Neural cell (in vitro differentiated cells): ENCODE results near the gene SPRING1. TPM values are rescaled to one million over a fixed set of nuclear protein-coding genes. Genes with fewer than 3 reads are reported as not detected.

Experiments
- H2AFZ ChIP-seq: fragments of 200-600, 300-800 bp; sonication (generic), shearing (Covaris generic); 2 replicates; pipeline ENCODE4 v1.6.0; 2014; ENCODE audit warnings: low read depth, mild to moderate bottlenecking, antibody characterized with exemption, low read length, moderate library complexity
- H3F3A ChIP-seq: fragments of 200-600 bp; shearing (Covaris generic); 2 replicates; pipeline ENCODE4 v1.6.1; 2016; ENCODE audit warnings: mild to moderate bottlenecking, moderate library complexity, mixed read lengths, antibody characterized with exemption, low read length; ENCODE audit not compliant: insufficient read depth, poor library complexity, severe bottlenecking
- H3K27ac ChIP-seq: fragments of 200-600, 300-800 bp; sonication (generic), shearing (Covaris generic); 2 replicates; pipeline ENCODE4 v1.5.1; 2014; ENCODE audit warnings: mild to moderate bottlenecking, low read length, moderate library complexity
- H3K27me3 ChIP-seq: fragments of 300-800, 200-600 bp; sonication (generic), shearing (Covaris generic); 2 replicates; pipeline ENCODE4 v1.6.0; 2014; ENCODE audit warnings: mild to moderate bottlenecking, low read depth, low read length, moderate library complexity; ENCODE audit not compliant: insufficient read depth
- H3K36me3 ChIP-seq: fragments of 300-800, 200-600 bp; sonication (generic), shearing (Covaris generic); 2 replicates; pipeline ENCODE4 v1.5.1; 2014; ENCODE audit warnings: mild to moderate bottlenecking, antibody characterized with exemption, low read length, moderate library complexity; ENCODE audit not compliant: insufficient read depth
- H3K4me2 ChIP-seq: fragments of 300-800, 200-600 bp; sonication (generic), shearing (Covaris generic); 2 replicates; pipeline ENCODE4 v1.6.0; 2014; ENCODE audit warnings: mild to moderate bottlenecking, low read length
- H3K4me3 ChIP-seq: fragments of 300-800, 200-600 bp; sonication (generic), shearing (Covaris generic); 2 replicates; pipeline ENCODE4 v1.5.1; 2014; ENCODE audit warnings: mild to moderate bottlenecking, low read length, moderate library complexity
- H3K79me2 ChIP-seq: fragments of 200-600 bp; shearing (Covaris generic); replicated peaks from 2 replicates; pipeline ENCODE4 v1.6.0; 2014; ENCODE audit warnings: mild to moderate bottlenecking, low read length, moderate library complexity; ENCODE audit not compliant: insufficient read depth
- H3K9ac ChIP-seq: fragments of 300-800, 200-600 bp; sonication (generic), shearing (Covaris generic); 2 replicates; pipeline ENCODE4 v1.6.1; 2016; ENCODE audit warnings: mild to moderate bottlenecking, low read length, mixed read lengths
- H3K9me2 ChIP-seq: fragments of 200-600 bp; shearing (Covaris generic); 2 replicates; pipeline ENCODE4 v1.6.1; 2016; ENCODE audit warnings: mild to moderate bottlenecking, low read length, mixed read lengths; ENCODE audit not compliant: insufficient read depth
- H3K9me3 ChIP-seq: fragments of 200-600, 300-800 bp; sonication (generic), shearing (Covaris generic); 2 replicates; pipeline ENCODE4 v1.6.1; 2016; ENCODE audit warnings: mild to moderate bottlenecking, mixed run types, low read length, moderate library complexity, mixed read lengths
- H4K20me1 ChIP-seq: fragments of 200-600 bp; shearing (Covaris generic); 2 replicates; pipeline ENCODE4 v1.6.1; 2016; ENCODE audit warnings: mild to moderate bottlenecking, mixed run types; ENCODE audit not compliant: insufficient read depth
- EP300 ChIP-seq: fragments of 450-650 bp; conservative IDR thresholded peaks from 2 replicates; pipeline ENCODE4 v1.6.1; 2014; ENCODE audit warnings: antibody characterized with exemption, mild to moderate bottlenecking, moderate library complexity; ENCODE audit not compliant: poor library complexity, severe bottlenecking
- EZH2 ChIP-seq: fragments of 200-600, 300-800 bp; shearing (Covaris generic), sonication (generic); IDR thresholded peaks from 2 replicates; pipeline ENCODE4 v1.6.1; 2014; ENCODE audit warnings: antibody characterized with exemption, low read length, borderline replicate concordance, mild to moderate bottlenecking; ENCODE audit not compliant: insufficient read depth, poor library complexity, severe bottlenecking
- MXI1 ChIP-seq: fragments of 450-650 bp; conservative IDR thresholded peaks from 2 replicates; pipeline ENCODE4 v1.6.1; 2014; ENCODE audit warnings: antibody characterized with exemption, mild to moderate bottlenecking; ENCODE audit not compliant: poor library complexity, severe bottlenecking
- POLR2AphosphoS5 ChIP-seq: IDR thresholded peaks from 2 replicates; pipeline ENCODE4 v1.6.1; 2012
- RAD21 ChIP-seq: fragments of 450-650 bp; conservative IDR thresholded peaks from 2 replicates; pipeline ENCODE4 v1.6.1; 2014; ENCODE audit warnings: antibody characterized with exemption, mild to moderate bottlenecking, moderate library complexity
- SMC3 ChIP-seq: fragments of 450-650 bp; conservative IDR thresholded peaks from 2 replicates; pipeline ENCODE4 v1.6.1; 2014; ENCODE audit warnings: antibody characterized with exemption, mild to moderate bottlenecking, moderate library complexity; ENCODE audit not compliant: poor library complexity
- TAF1 ChIP-seq: IDR thresholded peaks from 2 replicates; pipeline ENCODE4 v1.6.1; 2012; ENCODE audit warnings: low read depth
- polyA plus RNA-seq: library from polyadenylated mRNA; depleted of rRNA; stranded (reverse); fragments of >200 nt; gene quantifications from 2 replicates; pipeline ENCODE4 v1.2.3, GENCODE V29; 2014
- TF ChIP-seq, protein P1 (sequence below): IDR thresholded peaks from 2 replicates; pipeline ENCODE4 v1.6.1; 2012; ENCODE audit warnings: borderline replicate concordance
- TF ChIP-seq, protein P2 (sequence below): fragments of 450-650 bp; IDR thresholded peaks from 2 replicates; pipeline ENCODE4 v1.5.1; 2014; ENCODE audit warnings: antibody characterized with exemption, mild to moderate bottlenecking, moderate library complexity; ENCODE audit not compliant: poor library complexity, severe bottlenecking

SPRING1 gene
- polyA plus RNA-seq, 1 donor from 2014 or later = 48.1 TPM

DNA sequence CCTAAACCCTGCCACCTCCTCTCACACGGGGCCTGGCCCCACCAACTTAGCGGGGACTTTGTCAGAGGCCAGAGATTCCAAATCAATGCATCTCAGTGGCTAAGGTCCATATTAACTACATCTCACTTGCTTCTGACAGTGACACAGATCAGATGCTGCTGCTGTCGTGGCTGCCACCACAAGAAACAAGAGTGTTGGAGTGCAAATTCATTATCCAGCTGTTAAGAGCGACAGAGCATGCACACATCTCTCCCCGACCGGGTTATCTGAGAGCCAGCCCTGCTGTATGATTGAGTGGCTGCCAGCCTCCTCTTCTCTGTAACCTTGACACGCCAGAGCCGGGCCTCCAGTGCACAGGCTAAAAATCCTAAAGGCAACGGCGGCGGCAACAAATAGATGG is 40.2 kb downstream of the SPRING1 start:
- TF ChIP-seq SMC3 (no peak), POLR2AphosphoS5 (peak; percentile 90), EP300 (peak; percentile 90), EZH2 (no peak), TAF1 (no peak), RAD21 (no peak), MXI1 (no peak)
- TF ChIP-seq, protein P1, sequence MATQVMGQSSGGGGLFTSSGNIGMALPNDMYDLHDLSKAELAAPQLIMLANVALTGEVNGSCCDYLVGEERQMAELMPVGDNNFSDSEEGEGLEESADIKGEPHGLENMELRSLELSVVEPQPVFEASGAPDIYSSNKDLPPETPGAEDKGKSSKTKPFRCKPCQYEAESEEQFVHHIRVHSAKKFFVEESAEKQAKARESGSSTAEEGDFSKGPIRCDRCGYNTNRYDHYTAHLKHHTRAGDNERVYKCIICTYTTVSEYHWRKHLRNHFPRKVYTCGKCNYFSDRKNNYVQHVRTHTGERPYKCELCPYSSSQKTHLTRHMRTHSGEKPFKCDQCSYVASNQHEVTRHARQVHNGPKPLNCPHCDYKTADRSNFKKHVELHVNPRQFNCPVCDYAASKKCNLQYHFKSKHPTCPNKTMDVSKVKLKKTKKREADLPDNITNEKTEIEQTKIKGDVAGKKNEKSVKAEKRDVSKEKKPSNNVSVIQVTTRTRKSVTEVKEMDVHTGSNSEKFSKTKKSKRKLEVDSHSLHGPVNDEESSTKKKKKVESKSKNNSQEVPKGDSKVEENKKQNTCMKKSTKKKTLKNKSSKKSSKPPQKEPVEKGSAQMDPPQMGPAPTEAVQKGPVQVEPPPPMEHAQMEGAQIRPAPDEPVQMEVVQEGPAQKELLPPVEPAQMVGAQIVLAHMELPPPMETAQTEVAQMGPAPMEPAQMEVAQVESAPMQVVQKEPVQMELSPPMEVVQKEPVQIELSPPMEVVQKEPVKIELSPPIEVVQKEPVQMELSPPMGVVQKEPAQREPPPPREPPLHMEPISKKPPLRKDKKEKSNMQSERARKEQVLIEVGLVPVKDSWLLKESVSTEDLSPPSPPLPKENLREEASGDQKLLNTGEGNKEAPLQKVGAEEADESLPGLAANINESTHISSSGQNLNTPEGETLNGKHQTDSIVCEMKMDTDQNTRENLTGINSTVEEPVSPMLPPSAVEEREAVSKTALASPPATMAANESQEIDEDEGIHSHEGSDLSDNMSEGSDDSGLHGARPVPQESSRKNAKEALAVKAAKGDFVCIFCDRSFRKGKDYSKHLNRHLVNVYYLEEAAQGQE = peak; percentile 15
- TF ChIP-seq, protein P2, sequence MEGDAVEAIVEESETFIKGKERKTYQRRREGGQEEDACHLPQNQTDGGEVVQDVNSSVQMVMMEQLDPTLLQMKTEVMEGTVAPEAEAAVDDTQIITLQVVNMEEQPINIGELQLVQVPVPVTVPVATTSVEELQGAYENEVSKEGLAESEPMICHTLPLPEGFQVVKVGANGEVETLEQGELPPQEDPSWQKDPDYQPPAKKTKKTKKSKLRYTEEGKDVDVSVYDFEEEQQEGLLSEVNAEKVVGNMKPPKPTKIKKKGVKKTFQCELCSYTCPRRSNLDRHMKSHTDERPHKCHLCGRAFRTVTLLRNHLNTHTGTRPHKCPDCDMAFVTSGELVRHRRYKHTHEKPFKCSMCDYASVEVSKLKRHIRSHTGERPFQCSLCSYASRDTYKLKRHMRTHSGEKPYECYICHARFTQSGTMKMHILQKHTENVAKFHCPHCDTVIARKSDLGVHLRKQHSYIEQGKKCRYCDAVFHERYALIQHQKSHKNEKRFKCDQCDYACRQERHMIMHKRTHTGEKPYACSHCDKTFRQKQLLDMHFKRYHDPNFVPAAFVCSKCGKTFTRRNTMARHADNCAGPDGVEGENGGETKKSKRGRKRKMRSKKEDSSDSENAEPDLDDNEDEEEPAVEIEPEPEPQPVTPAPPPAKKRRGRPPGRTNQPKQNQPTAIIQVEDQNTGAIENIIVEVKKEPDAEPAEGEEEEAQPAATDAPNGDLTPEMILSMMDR = no peak
- Histone ChIP-seq H3K4me3 (peak overlapping the region; percentile 38), H3K27ac (peak overlapping the region; percentile 58), H3K4me2 (no peak overlapping the region), H3K36me3 (no peaks in the 10 kb centered on the region), H3K27me3 (no peaks in the 10 kb centered on the region), H3K79me2 (no peaks in the 10 kb centered on the region), H2AFZ (no peak overlapping the region), H3K9ac (peak overlapping the region; percentile 22), H3K9me3 (no peaks in the 10 kb centered on the region), H3K9me2 (no peaks in the 10 kb centered on the region), H4K20me1 (no peaks in the 10 kb centered on the region), H3F3A (peaks cover 3% of the 10 kb centered on the region)

DNA sequence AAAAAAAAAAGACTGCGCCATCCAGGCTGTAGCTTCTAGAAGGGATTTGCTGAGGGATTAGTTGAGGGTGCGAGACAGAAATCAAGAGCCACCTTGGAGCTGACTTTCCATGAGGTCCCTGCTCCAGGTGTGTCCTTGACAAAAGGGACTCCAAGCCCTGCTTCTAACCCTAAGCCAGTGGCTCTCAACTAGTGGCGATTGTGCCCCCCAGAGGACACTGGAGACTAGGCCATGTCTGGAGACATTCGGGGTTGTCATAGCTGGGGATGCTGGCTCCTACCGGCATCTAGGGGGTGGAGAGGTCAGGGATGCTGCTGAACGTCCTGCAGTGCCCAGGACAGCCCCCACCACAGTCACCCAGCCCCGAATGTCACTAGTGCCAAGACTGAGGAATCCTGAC is 40.6 kb downstream of the SPRING1 start:
- Histone ChIP-seq H3K9me3 (no peaks in the 10 kb centered on the region), H3K27me3 (no peaks in the 10 kb centered on the region), H3K9ac (peak overlapping the region; percentile 22), H3K9me2 (no peaks in the 10 kb centered on the region), H3K36me3 (no peaks in the 10 kb centered on the region), H3K4me2 (no peak overlapping the region), H3F3A (peaks cover 3% of the 10 kb centered on the region), H2AFZ (no peak overlapping the region), H4K20me1 (no peaks in the 10 kb centered on the region), H3K4me3 (peak overlapping the region; percentile 38), H3K27ac (peak overlapping the region; percentile 58), H3K79me2 (no peaks in the 10 kb centered on the region)
- no peak for TF ChIP-seq POLR2AphosphoS5
- TF ChIP-seq EP300 = no peak
- peak; percentile 52 for TF ChIP-seq RAD21
- peak; percentile 49 for TF ChIP-seq SMC3
- TF ChIP-seq, protein P2 = peak; percentile 51
